Measurements from ENCODE around the gene DMRT2.

DMRT2 gene

DNA sequence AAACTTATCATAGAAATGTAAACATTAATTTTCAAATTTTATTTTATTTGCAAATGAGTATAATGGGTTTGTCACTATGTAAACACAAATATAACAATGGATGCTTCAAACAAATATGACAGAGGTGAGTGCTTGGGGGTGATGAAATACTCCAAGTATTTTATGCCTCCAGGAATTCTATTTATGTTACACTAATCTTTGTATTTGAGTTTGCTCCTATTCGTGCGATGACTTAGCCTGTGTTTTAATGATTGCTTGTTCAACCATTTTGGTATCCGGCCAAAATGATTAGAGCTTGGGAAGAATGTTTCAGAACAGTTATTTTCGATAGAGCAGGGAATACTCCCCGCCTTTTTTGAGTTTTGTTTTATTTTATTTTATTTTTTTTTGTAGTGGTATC lies 5.0 kb downstream of the DMRT2 start:
- TF ChIP-seq, protein P1, sequence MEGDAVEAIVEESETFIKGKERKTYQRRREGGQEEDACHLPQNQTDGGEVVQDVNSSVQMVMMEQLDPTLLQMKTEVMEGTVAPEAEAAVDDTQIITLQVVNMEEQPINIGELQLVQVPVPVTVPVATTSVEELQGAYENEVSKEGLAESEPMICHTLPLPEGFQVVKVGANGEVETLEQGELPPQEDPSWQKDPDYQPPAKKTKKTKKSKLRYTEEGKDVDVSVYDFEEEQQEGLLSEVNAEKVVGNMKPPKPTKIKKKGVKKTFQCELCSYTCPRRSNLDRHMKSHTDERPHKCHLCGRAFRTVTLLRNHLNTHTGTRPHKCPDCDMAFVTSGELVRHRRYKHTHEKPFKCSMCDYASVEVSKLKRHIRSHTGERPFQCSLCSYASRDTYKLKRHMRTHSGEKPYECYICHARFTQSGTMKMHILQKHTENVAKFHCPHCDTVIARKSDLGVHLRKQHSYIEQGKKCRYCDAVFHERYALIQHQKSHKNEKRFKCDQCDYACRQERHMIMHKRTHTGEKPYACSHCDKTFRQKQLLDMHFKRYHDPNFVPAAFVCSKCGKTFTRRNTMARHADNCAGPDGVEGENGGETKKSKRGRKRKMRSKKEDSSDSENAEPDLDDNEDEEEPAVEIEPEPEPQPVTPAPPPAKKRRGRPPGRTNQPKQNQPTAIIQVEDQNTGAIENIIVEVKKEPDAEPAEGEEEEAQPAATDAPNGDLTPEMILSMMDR (IDR thresholded peaks at IDR 0.05; ENCODE audit: low read depth, low read length, missing control alignments) = no peak
- Histone ChIP-seq H3K4me3 (ENCODE audit: low read depth, low read length) (no peak overlapping the region), H3K36me3 (replicated peaks) (no peaks in the 10 kb centered on the region), H3K27ac (no peak overlapping the region), H3K27me3 (replicated peaks) (peaks cover 37% of the 10 kb centered on the region)
- no peak for DNase-seq
- in situ Hi-C loops (cut with HindIII; ENCODE audit: low pct_ligation_motif_present, low sequenced_read_pairs) = no loop called here

DNA sequence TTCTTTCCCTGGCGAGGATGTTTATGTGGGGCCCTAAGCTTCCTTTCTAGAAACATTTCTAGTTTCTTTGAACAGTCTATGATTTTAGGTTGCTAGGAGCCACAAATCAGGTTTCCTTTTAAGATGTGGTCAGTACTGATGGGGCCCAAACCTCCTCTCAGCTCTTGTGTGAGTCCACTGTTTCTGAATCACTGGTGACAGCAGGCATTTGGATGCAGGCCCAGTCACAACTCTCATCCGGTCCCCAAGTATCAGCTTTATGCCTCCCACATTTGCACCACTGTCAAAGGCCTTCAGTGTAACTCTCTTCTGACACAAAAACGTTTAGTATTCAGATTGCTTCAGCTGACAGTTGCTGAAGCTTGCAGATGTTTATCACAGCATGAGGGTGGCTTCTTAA lies 7.8 kb downstream of the DMRT2 start:
- Histone ChIP-seq H3K36me3 (replicated peaks) (no peaks in the 10 kb centered on the region), H3K27me3 (replicated peaks) (peaks cover 13% of the 10 kb centered on the region), H3K27ac (no peak overlapping the region), H3K4me3 (ENCODE audit: low read depth, low read length) (no peak overlapping the region)
- in situ Hi-C loops (cut with HindIII; ENCODE audit: low pct_ligation_motif_present, low sequenced_read_pairs) = no loop called here
- DNase-seq = no peak
- TF ChIP-seq, protein P1 (IDR thresholded peaks at IDR 0.05; ENCODE audit: low read depth, low read length, missing control alignments) = no peak

DNA sequence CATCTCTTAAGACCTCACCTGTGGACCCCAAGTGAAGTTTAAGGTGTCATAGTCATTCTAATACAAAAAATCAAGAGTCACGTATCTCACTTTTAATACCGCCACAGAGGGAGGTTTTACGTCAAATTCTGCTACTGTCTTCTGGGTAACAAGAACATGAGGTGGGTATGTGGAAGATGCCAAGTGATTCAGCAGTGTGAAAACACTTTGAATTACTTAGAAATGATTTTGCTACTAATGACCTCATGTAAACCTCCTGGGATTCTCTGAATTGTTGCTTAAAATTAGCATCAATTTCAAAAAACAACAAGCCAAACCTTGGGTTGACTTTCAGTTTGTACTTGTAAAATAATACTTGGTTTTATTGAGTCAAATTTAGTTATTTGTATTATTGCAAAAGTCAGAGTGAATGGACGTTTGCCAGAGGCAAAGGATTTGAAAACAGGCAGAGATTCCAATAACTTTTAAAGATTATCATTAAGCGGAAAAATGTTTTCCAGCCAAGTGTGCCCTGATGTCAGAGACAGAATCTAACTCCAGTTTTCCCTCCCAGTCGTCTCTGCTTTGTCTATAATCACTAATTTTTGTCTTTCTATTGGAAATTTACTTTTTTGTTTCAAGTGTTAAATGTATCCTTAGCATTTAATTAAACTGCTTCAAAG lies 8.8 kb downstream of the DMRT2 start:
- in situ Hi-C loops (cut with HindIII; ENCODE audit: low pct_ligation_motif_present, low sequenced_read_pairs) = no loop called here
- Histone ChIP-seq H3K4me3 (ENCODE audit: low read depth, low read length) (no peak overlapping the region), H3K27me3 (replicated peaks) (peaks cover 2% of the 10 kb centered on the region), H3K27ac (no peak overlapping the region), H3K36me3 (replicated peaks) (no peaks in the 10 kb centered on the region)
- TF ChIP-seq, protein P1 (IDR thresholded peaks at IDR 0.05; ENCODE audit: low read depth, low read length, missing control alignments) = no peak
- DNase-seq = no peak

DNA sequence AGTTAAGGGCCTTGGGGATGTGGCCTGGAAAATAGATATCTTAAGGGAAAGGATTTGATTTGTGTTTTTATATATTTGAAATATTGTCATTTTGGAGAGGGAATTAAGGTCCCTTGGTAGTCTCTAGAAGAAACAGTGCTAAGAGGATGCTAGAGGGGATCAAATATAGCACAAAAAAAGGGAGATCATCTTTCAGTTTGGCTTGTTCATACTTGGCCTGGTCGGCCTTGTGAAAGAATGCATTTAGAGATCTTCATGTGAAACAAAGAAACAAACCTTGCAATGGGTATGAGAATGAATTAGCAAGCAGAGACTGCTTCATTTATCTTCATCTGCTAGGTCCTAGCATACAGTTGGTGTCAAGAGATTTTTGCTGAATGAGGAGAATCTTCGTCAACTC lies 15.0 kb downstream of the DMRT2 start:
- in situ Hi-C loops (cut with HindIII; ENCODE audit: low pct_ligation_motif_present, low sequenced_read_pairs) = no loop called here
- TF ChIP-seq, protein P1 (IDR thresholded peaks at IDR 0.05; ENCODE audit: low read depth, low read length, missing control alignments) = no peak
- DNase-seq = no peak
- Histone ChIP-seq H3K27me3 (replicated peaks) (no peaks in the 10 kb centered on the region), H3K36me3 (replicated peaks) (no peaks in the 10 kb centered on the region), H3K27ac (no peak overlapping the region), H3K4me3 (ENCODE audit: low read depth, low read length) (no peak overlapping the region)

DNA sequence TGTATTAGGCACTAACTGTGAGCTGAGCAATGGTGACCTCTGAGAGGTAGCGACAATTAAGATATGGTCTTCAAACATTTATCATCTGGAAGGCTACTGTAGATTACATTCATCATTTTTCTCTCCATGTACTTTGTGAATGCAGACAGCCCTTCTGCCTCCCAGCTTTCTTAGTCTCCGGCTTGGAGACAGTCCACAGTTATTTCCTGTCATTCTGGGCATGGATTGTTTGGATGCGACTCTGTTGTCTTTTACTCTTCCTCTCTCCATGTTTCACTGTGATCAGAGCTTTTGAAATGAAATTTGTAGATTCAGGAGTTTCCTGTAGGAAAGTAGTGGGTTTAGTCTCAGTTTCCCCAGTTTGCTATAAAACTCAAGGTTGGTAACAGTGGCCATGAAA lies 20.5 kb downstream of the DMRT2 start:
- Histone ChIP-seq H3K27me3 (replicated peaks) (no peaks in the 10 kb centered on the region), H3K27ac (no peak overlapping the region), H3K4me3 (ENCODE audit: low read depth, low read length) (no peak overlapping the region), H3K36me3 (replicated peaks) (no peaks in the 10 kb centered on the region)
- TF ChIP-seq, protein P1 (IDR thresholded peaks at IDR 0.05; ENCODE audit: low read depth, low read length, missing control alignments) = no peak
- DNase-seq = no peak
- in situ Hi-C loops (cut with HindIII; ENCODE audit: low pct_ligation_motif_present, low sequenced_read_pairs) = no loop called here

DNA sequence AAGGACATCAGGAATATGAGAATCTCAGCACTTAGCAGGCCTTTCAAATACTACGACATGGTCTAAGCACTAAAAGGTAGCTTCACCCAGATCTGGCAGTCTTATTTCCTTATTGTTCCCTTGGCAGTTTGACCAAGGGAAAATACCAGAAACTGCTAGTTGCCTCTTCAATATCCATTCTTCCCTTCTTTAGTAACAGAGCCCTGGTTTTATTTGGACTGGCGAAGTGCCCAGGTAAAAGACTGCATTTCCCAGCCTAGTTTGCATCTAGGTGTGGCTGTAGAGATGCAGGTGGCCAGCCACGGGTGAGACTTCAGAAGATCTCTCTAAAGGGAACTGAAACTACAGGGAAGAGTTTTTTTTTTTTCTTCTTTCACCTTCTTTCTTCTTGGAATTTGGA lies 21.6 kb downstream of the DMRT2 start:
- H3K4me3 ChIP-seq (ENCODE audit: low read depth, low read length) = no peak overlapping the region
- TF ChIP-seq, protein P1 (IDR thresholded peaks at IDR 0.05; ENCODE audit: low read depth, low read length, missing control alignments) = no peak
- no peaks in the 10 kb centered on the region for H3K27me3 ChIP-seq (replicated peaks)
- H3K36me3 ChIP-seq (replicated peaks) = no peaks in the 10 kb centered on the region
- DNase-seq = no peak
- in situ Hi-C loops (cut with HindIII; ENCODE audit: low pct_ligation_motif_present, low sequenced_read_pairs) = no loop called here
- H3K27ac ChIP-seq = no peak overlapping the region
